Gastroesophageal sphincter (tissue), 4 donors: ENCODE measurements around the gene WDR5. TPM values are rescaled to one million over a fixed set of nuclear protein-coding genes. Genes with fewer than 3 reads are reported as not detected.

ENCODE experiments used
- ATAC-seq: fragments of 150-250 bp; one replicate; pipeline ENCODE4 v1.9.1; 2016; ENCODE audit warnings: mild to moderate bottlenecking, moderate library complexity
- H3K27ac ChIP-seq, 4 donors: fragments of 200-600 bp; sonication (generic) in 3 of 4; 1 replicate in 3 of 4; 2 replicates in 1 of 4; pipeline ENCODE4 v1.5.1; 2016 to 2019
- H3K27me3 ChIP-seq: fragments of 200-600 bp; sonication (generic); one replicate; pipeline ENCODE4 v1.5.1; 2019
- H3K36me3 ChIP-seq, 2 donors: fragments of 200-600 bp; sonication (generic); one replicate each; pipeline ENCODE4 v1.5.1; 2019; ENCODE audit warnings: control low read depth in 1 of 2
- H3K4me1 ChIP-seq, 3 donors: fragments of 200-600 bp; sonication (generic); 1 replicate in 2 of 3; 2 replicates in 1 of 3; pipeline ENCODE4 v1.5.1; 2016 to 2019; ENCODE audit warnings: control low read depth in 2 of 3
- H3K4me3 ChIP-seq, 2 donors: fragments of 200-600 bp; sonication (generic); one replicate each; pipeline ENCODE4 v1.5.1; 2019; ENCODE audit warnings: mild to moderate bottlenecking in 1 of 2, moderate library complexity in 1 of 2
- H3K9me3 ChIP-seq, 3 donors: fragments of 200-600 bp; sonication (generic); one replicate each; pipeline ENCODE4 v1.5.1; 2017 to 2019; ENCODE audit warnings: control low read depth in 2 of 3
- CTCF ChIP-seq, 4 experiments: fragments of 200-600 bp in 2 of 4; fragments of 450-650 bp in 2 of 4; sonication (generic) in 1 of 4; IDR thresholded peaks; one replicate each; pipeline ENCODE4 v1.5.1; 2017 to 2019; ENCODE audit warnings: antibody characterized with exemption in 4 of 4, mild to moderate bottlenecking in 2 of 4, moderate library complexity in 2 of 4
- EP300 ChIP-seq: sonication (generic); formaldehyde crosslinking; IDR thresholded peaks from one replicate; pipeline ENCODE4 v1.6.1; 2017; ENCODE audit warnings: antibody characterized with exemption, mild to moderate bottlenecking
- POLR2A ChIP-seq, 2 donors: fragments of 450-650 bp; IDR thresholded peaks; one replicate each; pipeline ENCODE4 v1.6.1; 2017; ENCODE audit warnings: antibody characterized with exemption in 2 of 2, mild to moderate bottlenecking in 2 of 2, moderate library complexity in 1 of 2
- POLR2AphosphoS5 ChIP-seq: sonication (generic); formaldehyde crosslinking; IDR thresholded peaks from one replicate; pipeline ENCODE4 v1.6.1; 2017; ENCODE audit warnings: antibody characterized with exemption
- WGBS, 2 donors: methylation state at CpG; one replicate each; pipeline ENCODE4 v1.1.5; 2018; ENCODE audit warnings: low coverage in 1 of 2; 5-methylcytosine and 5-hydroxymethylcytosine counted together
- total RNA-seq, 4 donors: library from RNA; depleted of rRNA; stranded (reverse); fragments of >200 nt; gene quantifications; one replicate each; pipeline ENCODE4 v1.1.0, GENCODE V29; 2016

The WDR5 gene
- total RNA-seq, 4 donors from 2014 or later, result 16.4 to 30.2 (median 24.8) TPM

- Histone ChIP-seq H3K36me3 (no peaks in the 10 kb centered on the region), H3K27ac (no peak overlapping the region), H3K4me1 (peaks cover 0 to 32% (median 0%) of the 10 kb centered on the region in 3 donors), H3K9me3 (no peaks in the 10 kb centered on the region), H3K4me3 (no peak overlapping the region), H3K27me3 (peaks cover 50% of the 10 kb centered on the region)
- 83% methylated on average over 2 of the region's 17 CpGs; no CpG with 5 or more reads in 1 of the 2 donors for WGBS, 2 donors
- TF ChIP-seq CTCF (IDR thresholded peaks at IDR 0.05), result no peak
- no peak for TF ChIP-seq POLR2AphosphoS5
- TF ChIP-seq POLR2A (IDR thresholded peaks at IDR 0.05), result no peak
- no peak for TF ChIP-seq EP300
- ATAC-seq, result no peak
Measured at GRCh38 chr9:134177186-134177585, 41.3 kb downstream of the WDR5 start.

- ATAC-seq, result no peak
- H3K27me3 ChIP-seq, result peaks cover 46% of the 10 kb centered on the region
- 90 to 93% methylated on average over 7 to 10 of the region's 28 CpGs for WGBS, 2 donors
- H3K4me1 ChIP-seq, result peaks cover 0 to 32% (median 0%) of the 10 kb centered on the region in 3 donors
- H3K4me3 ChIP-seq, result no peak overlapping the region
- H3K9me3 ChIP-seq, result no peaks in the 10 kb centered on the region
- H3K27ac ChIP-seq, result no peak overlapping the region
- TF ChIP-seq EP300, result no peak
- no peak for TF ChIP-seq CTCF (IDR thresholded peaks at IDR 0.05)
- no peak for TF ChIP-seq POLR2AphosphoS5
- TF ChIP-seq POLR2A (IDR thresholded peaks at IDR 0.05), result no peak
- H3K36me3 ChIP-seq, result no peaks in the 10 kb centered on the region
Measured at GRCh38 chr9:134177624-134178393, 41.9 kb downstream of the WDR5 start.

GRCh38 chr9:134178394-134178767, 42.5 kb downstream of the WDR5 start:
- peaks cover 40% of the 10 kb centered on the region for H3K27me3 ChIP-seq
- no peak overlapping the region for H3K4me3 ChIP-seq
- H3K36me3 ChIP-seq, result no peaks in the 10 kb centered on the region
- H3K4me1 ChIP-seq, result peaks cover 0 to 32% (median 0%) of the 10 kb centered on the region in 3 donors
- ATAC-seq, result no peak
- peak overlapping the region in 1 of 4 donors; percentile 38 for H3K27ac ChIP-seq
- TF ChIP-seq POLR2AphosphoS5 (no peak), CTCF (IDR thresholded peaks at IDR 0.05) (no peak), POLR2A (IDR thresholded peaks at IDR 0.05) (no peak), EP300 (no peak)
- WGBS, 2 donors, result no CpG with 5 or more reads among the region's 9 CpGs
- no peaks in the 10 kb centered on the region for H3K9me3 ChIP-seq

- no peaks in the 10 kb centered on the region for H3K36me3 ChIP-seq
- H3K27me3 ChIP-seq, result peaks cover 34% of the 10 kb centered on the region
- TF ChIP-seq POLR2AphosphoS5, result no peak
- no peak for TF ChIP-seq CTCF (IDR thresholded peaks at IDR 0.05)
- no peak for TF ChIP-seq EP300
- no peak for TF ChIP-seq POLR2A (IDR thresholded peaks at IDR 0.05)
- H3K9me3 ChIP-seq, result no peaks in the 10 kb centered on the region
- peak; percentile 57 for ATAC-seq
- no peak overlapping the region for H3K4me3 ChIP-seq
- peaks cover 0 to 32% (median 0%) of the 10 kb centered on the region in 3 donors for H3K4me1 ChIP-seq
- peak overlapping the region in 1 of 4 donors; percentile 38 for H3K27ac ChIP-seq
- WGBS, 2 donors, result 74% methylated on average over 9 of the region's 30 CpGs; no CpG with 5 or more reads in 1 of the 2 donors
Measured at GRCh38 chr9:134178768-134179551, 43.1 kb downstream of the WDR5 start.
